DMS114 treated with DMSO at 0.1 percent for 48 hours (cell line): ENCODE measurements around the gene SLC30A7.
A peak's percentile ranks its signal among the peaks of the same experiment; 100 is the strongest.

Source experiments
- DNase-seq: peaks from one replicate; lab custom pipeline; 2025; ENCODE audit not compliant: unreplicated experiment; lab: John Stamatoyannopoulos, UW

Gene SLC30A7

DNA sequence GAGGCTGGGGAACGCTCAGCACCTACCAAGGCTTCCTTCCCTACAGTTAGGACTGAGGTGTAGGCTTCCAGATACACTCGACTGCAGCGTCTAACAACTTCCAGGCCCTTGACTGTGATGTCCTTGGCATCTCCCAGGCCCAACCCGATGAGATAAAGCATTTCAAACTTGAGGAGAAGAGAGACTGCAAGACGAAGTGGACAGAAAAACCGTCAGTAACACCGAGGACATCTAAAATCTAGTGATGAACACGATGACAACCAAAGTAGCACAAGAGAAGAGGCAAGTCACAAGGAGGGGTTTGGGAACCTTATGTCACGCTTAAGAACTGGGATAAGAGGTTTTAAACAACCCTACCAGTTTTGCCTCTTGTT, 129.4 kb downstream of the SLC30A7 start:
- DNase-seq, result no peak

DNA sequence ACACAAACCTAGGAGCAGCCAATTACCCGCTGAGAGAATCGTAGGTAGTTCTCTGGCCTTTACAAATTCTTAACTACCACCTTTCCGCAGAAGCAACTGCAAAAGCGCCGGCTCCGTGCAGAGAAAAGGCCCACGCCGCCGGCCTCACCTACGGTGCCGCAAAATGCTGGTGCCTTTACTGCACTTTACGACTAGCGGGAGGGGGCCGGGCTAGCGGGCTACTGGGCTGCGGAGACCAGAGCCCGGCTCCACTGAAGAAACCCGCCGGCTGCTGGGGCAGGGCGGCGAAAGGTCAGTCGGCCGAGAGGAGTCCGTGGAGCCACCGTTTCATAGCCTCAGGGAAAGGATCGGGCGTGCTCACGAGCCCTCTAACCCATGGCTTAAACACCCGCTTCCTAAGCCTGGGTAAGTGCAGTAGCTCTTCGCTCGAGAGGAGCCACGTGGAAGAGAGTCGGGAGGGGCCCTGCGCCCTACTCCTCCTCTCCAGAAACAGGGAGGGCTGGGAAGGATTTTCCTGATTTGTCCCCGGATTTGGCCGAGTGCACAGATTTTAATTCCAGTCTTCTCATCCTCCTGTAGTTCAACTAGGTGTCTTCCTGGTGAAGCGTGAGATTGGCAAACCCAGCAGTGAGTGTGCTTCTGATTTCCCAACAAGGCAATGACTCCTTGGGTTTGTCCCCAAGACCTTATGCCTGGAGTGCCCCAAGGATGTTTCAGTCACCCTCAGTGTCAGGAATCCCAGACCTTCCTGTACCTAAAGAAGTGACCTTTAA, 130.0 kb downstream of the SLC30A7 start, which contains the start of gene DPH5:
Gene DPH5 (minus strand): TSS at position 128 of the 773 bp plus-strand sequence. CDS start 341 bp downstream, outside the sequence.
- peak; percentile 84 for DNase-seq

DNA sequence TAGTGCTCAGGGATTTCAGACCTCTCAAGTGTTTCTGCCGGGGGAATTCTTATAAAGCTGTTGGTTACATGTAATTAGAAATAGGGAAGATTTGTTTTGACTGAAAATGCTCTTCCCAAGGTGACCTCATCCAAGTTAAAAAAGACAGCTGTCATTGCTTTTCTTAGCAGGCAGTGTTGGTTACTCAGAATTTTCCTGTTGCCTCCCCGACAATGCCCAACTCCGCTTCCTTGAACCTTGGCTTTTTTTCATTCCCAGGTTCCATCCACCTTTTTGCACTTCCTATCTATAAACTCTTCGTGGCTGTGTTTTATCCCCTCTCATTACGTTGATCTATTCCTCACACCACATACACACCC, 130.5 kb downstream of the SLC30A7 start:
- peak; percentile 16 for DNase-seq

DNA sequence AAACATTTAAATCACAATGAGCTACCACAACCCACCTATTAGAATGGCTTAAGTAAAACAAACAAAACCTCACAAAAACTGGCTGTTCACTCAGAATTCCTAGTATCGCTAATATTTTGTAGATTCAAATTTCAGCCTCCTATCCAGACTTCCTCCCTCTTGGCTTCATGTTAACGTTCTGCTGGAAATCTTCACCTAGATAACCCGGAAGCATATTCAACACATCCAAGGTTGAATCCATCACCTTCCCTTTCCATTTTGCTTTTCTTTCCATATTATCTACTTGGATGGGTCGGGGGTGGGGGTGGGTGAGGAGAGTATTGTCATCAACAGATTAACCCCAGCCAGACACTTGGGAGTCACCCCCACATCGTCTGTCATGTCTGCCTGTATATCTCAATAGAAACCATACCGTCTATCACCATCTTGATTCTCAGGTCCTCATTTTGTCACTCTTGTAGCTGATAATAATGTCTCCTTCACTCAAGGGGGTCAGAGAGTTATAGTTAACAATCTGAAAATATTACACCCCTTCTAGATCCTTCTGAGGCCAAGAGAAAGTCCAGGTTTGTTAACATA, 131.4 kb downstream of the SLC30A7 start:
- DNase-seq, result no peak

DNA sequence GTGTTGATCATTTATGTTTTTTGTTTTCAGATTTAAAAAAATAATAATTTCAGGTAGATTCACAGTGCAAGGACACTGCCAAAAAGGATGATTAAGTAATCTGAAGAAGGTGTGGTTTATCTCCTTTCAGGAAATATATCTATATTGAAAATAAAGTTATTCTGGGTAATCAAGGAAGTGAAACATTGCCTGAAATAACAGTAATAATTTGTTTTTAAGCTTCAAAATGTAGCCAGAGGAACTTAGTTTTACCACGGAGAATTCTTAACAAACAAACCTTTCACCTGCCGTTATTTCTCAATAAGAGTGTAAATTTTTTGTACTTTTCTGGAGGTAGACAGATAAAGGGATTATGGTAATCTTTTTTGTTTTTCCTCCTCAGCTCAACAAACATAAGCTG, 132.6 kb downstream of the SLC30A7 start:
- DNase-seq, result no peak

DNA sequence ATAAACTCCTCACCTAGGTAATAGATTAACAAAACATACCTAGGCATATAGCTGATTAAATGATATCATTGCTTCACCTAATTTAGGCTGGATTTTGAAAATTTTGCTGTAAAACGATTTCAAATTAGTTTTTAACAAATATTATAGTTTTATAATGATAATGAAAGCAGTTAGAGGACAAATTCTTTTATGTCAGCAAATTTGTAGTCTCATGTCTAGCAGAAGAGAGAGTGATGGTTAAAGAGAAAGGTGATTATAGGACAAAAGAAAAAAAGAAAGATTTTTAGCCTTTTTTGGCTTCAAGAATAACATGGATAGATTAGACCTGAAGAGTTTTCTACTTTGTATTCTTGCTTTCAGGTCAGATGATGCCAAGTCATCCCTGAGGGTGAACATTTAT, 133.3 kb downstream of the SLC30A7 start:
- no peak for DNase-seq

DNA sequence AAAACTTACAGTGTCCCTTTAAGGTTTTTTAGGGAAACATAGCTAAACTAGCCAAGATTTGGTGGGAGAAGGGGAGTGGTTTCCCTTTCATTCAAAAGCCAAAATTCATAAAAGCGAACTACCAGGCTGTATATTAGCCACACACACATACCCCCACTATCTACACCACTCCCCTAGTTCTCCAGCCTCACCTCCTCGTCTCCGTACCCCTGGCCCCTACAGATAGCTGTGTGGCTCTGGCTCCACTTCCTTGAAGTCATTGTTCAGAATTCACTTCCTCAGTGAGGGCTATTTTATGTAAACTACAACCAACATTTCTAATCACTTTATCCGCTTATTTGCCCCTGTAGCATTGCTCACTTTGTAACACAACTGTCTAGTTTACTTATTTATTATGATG, 135.0 kb downstream of the SLC30A7 start:
- DNase-seq, result no peak
